ENCODE results near the gene KIAA1217. TPM values are rescaled to one million over a fixed set of nuclear protein-coding genes. Genes with fewer than 3 reads are reported as not detected.

Gene KIAA1217
- total RNA-seq, 1 experiment from 2014 or later = 23.4 TPM

GRCh38 chr10:24213266-24213665 is 4.3 kb downstream of the KIAA1217 start:
- H3K4me3 Mint-ChIP-seq = no peak overlapping the region
- no peaks in the 10 kb centered on the region for H3K27me3 Mint-ChIP-seq (ENCODE audit: low read depth)
- TF ChIP-seq AFF4 (CRISPR knock-in tag; IDR thresholded peaks at IDR 0.05; ENCODE audit: borderline replicate concordance) (no peak), NR1H2 (CRISPR knock-in tag; IDR thresholded peaks at IDR 0.05) (no peak), NFATC4 (CRISPR knock-in tag; IDR thresholded peaks at IDR 0.05) (no peak), ZNF671 (CRISPR knock-in tag; IDR thresholded peaks at IDR 0.05) (no peak), IRF1 (CRISPR knock-in tag; IDR thresholded peaks at IDR 0.05) (no peak), ZNF263 (CRISPR knock-in tag; IDR thresholded peaks at IDR 0.05; ENCODE audit: low read depth) (no peak), SOX15 (CRISPR knock-in tag; IDR thresholded peaks at IDR 0.05) (no peak), CREM (CRISPR knock-in tag; IDR thresholded peaks at IDR 0.05) (no peak), ZNF317 (CRISPR knock-in tag; IDR thresholded peaks at IDR 0.05; ENCODE audit: borderline replicate concordance, low read depth) (no peak), CTCF (IDR thresholded peaks at IDR 0.05) (no peak), FOXP4 (CRISPR knock-in tag; IDR thresholded peaks at IDR 0.05) (no peak), ZNF138 (CRISPR knock-in tag; conservative IDR thresholded peaks at IDR 0.05) (no peak), GABPB1 (CRISPR knock-in tag; IDR thresholded peaks at IDR 0.05) (no peak), ZNF121 (CRISPR knock-in tag; IDR thresholded peaks at IDR 0.05) (no peak), ZNF425 (CRISPR knock-in tag; conservative IDR thresholded peaks at IDR 0.05) (no peak), CDX4 (CRISPR knock-in tag; IDR thresholded peaks at IDR 0.05; ENCODE audit: borderline replicate concordance) (no peak), FOXJ3 (CRISPR knock-in tag; IDR thresholded peaks at IDR 0.05; ENCODE audit: borderline replicate concordance) (no peak), USF1 (CRISPR knock-in tag; IDR thresholded peaks at IDR 0.05) (no peak), MXD4 (CRISPR knock-in tag; IDR thresholded peaks at IDR 0.05; ENCODE audit: borderline replicate concordance) (no peak)
- peaks cover 8% of the 10 kb centered on the region for H3K9me3 Mint-ChIP-seq
- no peak for ATAC-seq
- H3K27ac Mint-ChIP-seq = no peak overlapping the region
- peaks cover 63% of the 10 kb centered on the region for H3K4me1 Mint-ChIP-seq
- CTCF ChIA-PET = interaction anchor here (0.6 to 1.0 kb wide), 2 partner anchors 11 to 291 kb away, joined by 3 read pairs; no protein-coding TSS in a partner anchor
- no peak for DNase-seq (ENCODE audit: low spot score)
- H3K36me3 Mint-ChIP-seq = peaks cover 7% of the 10 kb centered on the region
- POLR2A ChIA-PET = no interaction called here
